Osteoblast (primary cell): ENCODE data around the gene RTEL1. TPM values are rescaled to one million over a fixed set of nuclear protein-coding genes. Genes with fewer than 3 reads are reported as not detected.
A peak's percentile ranks its signal among the peaks of the same experiment; 100 is the strongest.
"Not testable (repeated sequence)": the region's sequence is repeated elsewhere in the genome, so short reads cannot be mapped to it uniquely, and the experiment has no call there.

ENCODE experiments used
- DNase-seq: peaks from one replicate; pipeline ENCODE4 v3.0.0; 2011; ENCODE audit warnings: low spot score, mixed read lengths; ENCODE audit not compliant: insufficient read length; ENCODE audit errors: missing footprints
- H2AFZ ChIP-seq: 2 replicates; pipeline ENCODE4 v1.6.0; 2011; ENCODE audit warnings: mild to moderate bottlenecking, low read length
- H3K27ac ChIP-seq: 2 replicates; pipeline ENCODE4 v1.5.1; 2011; ENCODE audit warnings: mild to moderate bottlenecking, low read depth, low read length, moderate library complexity
- H3K27me3 ChIP-seq: 2 replicates; pipeline ENCODE4 v1.6.0; 2012; ENCODE audit warnings: mild to moderate bottlenecking, control low read depth, inconsistent platforms, low read length, moderate library complexity; ENCODE audit not compliant: insufficient read depth
- H3K36me3 ChIP-seq: 2 replicates; pipeline ENCODE4 v1.5.1; 2011; ENCODE audit warnings: mild to moderate bottlenecking, low read length, control low read depth, moderate library complexity; ENCODE audit not compliant: insufficient read depth
- H3K4me1 ChIP-seq: 2 replicates; pipeline ENCODE4 v1.5.1; 2011; ENCODE audit warnings: mild to moderate bottlenecking, low read length, control low read depth, moderate library complexity; ENCODE audit not compliant: insufficient read depth
- H3K4me2 ChIP-seq: 2 replicates; pipeline ENCODE4 v1.6.0; 2011; ENCODE audit warnings: mild to moderate bottlenecking, low read length; ENCODE audit not compliant: insufficient read depth
- H3K4me3 ChIP-seq: fragments of 200-600 bp; sonication (generic); 3 replicates; pipeline ENCODE4 v1.5.1; 2012; ENCODE audit warnings: mild to moderate bottlenecking, low read length, inconsistent platforms; ENCODE audit not compliant: insufficient read depth
- H3K79me2 ChIP-seq: 2 replicates; pipeline ENCODE4 v1.6.0; 2012; ENCODE audit warnings: mild to moderate bottlenecking, low read length, control low read depth, inconsistent platforms; ENCODE audit not compliant: insufficient read depth
- H3K9me3 ChIP-seq: 2 replicates; pipeline ENCODE4 v1.5.1; 2011; ENCODE audit warnings: low read depth, low read length, control low read depth
- H4K20me1 ChIP-seq: 2 replicates; pipeline ENCODE4 v1.6.0; 2012; ENCODE audit warnings: mild to moderate bottlenecking, low read length, control low read depth; ENCODE audit not compliant: insufficient read depth
- CTCF ChIP-seq: IDR thresholded peaks from 2 replicates; pipeline ENCODE4 v1.5.1; 2011; ENCODE audit warnings: mild to moderate bottlenecking, low read depth, low read length, moderate library complexity; ENCODE audit errors: extremely low read depth
- total RNA-seq: library from RNA; depleted of rRNA; stranded (reverse); fragments of >200 nt; gene quantifications from 2 replicates; pipeline ENCODE4 v1.2.3, GENCODE V29; 2012

The RTEL1 gene
- total RNA-seq, 1 donor = 10.9 TPM

DNA sequence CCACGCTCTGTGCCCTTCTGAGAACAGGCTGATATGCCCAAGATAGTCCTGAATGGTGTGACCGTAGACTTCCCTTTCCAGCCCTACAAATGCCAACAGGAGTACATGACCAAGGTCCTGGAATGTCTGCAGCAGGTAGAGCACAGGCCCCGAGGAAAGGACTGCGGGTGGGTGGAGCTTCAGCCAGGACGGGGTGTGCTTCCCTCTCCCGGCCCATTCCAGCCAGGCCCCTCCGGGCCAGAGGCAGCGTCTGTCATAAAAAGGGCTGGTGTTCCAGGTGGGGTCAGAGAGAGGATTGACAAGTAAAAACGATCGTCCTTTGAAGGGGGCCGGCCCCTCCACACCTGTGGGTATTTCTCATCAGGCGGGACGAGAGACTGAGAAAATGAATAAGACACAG is 1.3 kb downstream of the RTEL1 start:
- peak; percentile 89 for DNase-seq
- Histone ChIP-seq H3K9me3 (no peaks in the 10 kb centered on the region), H3K27me3 (no peaks in the 10 kb centered on the region), H3K4me2 (peak overlapping the region; percentile 97), H3K27ac (peak overlapping the region; percentile 44), H3K4me1 (peaks cover 14% of the 10 kb centered on the region), H3K36me3 (peaks cover 34% of the 10 kb centered on the region), H2AFZ (peak overlapping the region; percentile 99), H3K79me2 (peaks cover 42% of the 10 kb centered on the region), H3K4me3 (peak overlapping the region; percentile 99), H4K20me1 (no peaks in the 10 kb centered on the region)
- TF ChIP-seq CTCF = no peak

- not testable (repeated sequence) for DNase-seq, H3K9me3 ChIP-seq, H3K4me3 ChIP-seq, H3K4me2 ChIP-seq, H4K20me1 ChIP-seq, H3K27me3 ChIP-seq, H3K27ac ChIP-seq, H2AFZ ChIP-seq
- Histone ChIP-seq H3K79me2 (peaks cover 49% of the 10 kb centered on the region), H3K4me1 (peaks cover 14% of the 10 kb centered on the region), H3K36me3 (peaks cover 34% of the 10 kb centered on the region)
These were observed 2.1 kb downstream of the RTEL1 start for GRCh38 chr20:63660174-63660573.

GRCh38 chr20:63660622-63661021 is 2.5 kb downstream of the RTEL1 start:
- H3K79me2 ChIP-seq = peaks cover 49% of the 10 kb centered on the region

DNA sequence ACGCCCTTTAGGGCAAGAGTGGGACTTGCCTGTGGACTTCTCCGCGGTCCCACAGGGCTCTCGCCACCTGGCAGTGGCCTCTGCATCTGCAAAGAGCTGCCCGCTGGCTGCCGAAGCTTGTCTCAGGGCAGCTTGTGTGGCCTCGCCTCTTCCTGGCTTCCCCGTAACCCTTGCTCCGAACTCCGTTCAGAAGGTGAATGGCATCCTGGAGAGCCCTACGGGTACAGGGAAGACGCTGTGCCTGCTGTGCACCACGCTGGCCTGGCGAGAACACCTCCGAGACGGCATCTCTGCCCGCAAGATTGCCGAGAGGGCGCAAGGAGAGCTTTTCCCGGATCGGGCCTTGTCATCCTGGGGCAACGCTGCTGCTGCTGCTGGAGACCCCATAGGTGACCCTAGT is 3.0 kb downstream of the RTEL1 start:
- H3K4me1 ChIP-seq = peaks cover 14% of the 10 kb centered on the region
- no peak for TF ChIP-seq CTCF
- H3K9me3 ChIP-seq = no peaks in the 10 kb centered on the region
- no peak overlapping the region for H3K4me2 ChIP-seq
- DNase-seq = no peak
- H3K27ac ChIP-seq = no peak overlapping the region
- no peak overlapping the region for H3K4me3 ChIP-seq
- no peak overlapping the region for H2AFZ ChIP-seq
- H4K20me1 ChIP-seq = no peaks in the 10 kb centered on the region
- no peaks in the 10 kb centered on the region for H3K27me3 ChIP-seq
- peaks cover 36% of the 10 kb centered on the region for H3K36me3 ChIP-seq
- peaks cover 49% of the 10 kb centered on the region for H3K79me2 ChIP-seq

More at GRCh38 chr20:63660622-63661021, 2.5 kb downstream of the RTEL1 start:
- H3K4me3 ChIP-seq = no peak overlapping the region
- H3K9me3 ChIP-seq = no peaks in the 10 kb centered on the region
- TF ChIP-seq CTCF = no peak
- H3K27me3 ChIP-seq = no peaks in the 10 kb centered on the region
- peak; percentile 71 for DNase-seq
- peaks cover 34% of the 10 kb centered on the region for H3K36me3 ChIP-seq
- H3K4me2 ChIP-seq = no peak overlapping the region
- H3K27ac ChIP-seq = no peak overlapping the region
- H2AFZ ChIP-seq = no peak overlapping the region
- no peaks in the 10 kb centered on the region for H4K20me1 ChIP-seq
- peaks cover 14% of the 10 kb centered on the region for H3K4me1 ChIP-seq
